ENCODE data around the gene RAPSN.

- TF ChIP-seq, protein P1, sequence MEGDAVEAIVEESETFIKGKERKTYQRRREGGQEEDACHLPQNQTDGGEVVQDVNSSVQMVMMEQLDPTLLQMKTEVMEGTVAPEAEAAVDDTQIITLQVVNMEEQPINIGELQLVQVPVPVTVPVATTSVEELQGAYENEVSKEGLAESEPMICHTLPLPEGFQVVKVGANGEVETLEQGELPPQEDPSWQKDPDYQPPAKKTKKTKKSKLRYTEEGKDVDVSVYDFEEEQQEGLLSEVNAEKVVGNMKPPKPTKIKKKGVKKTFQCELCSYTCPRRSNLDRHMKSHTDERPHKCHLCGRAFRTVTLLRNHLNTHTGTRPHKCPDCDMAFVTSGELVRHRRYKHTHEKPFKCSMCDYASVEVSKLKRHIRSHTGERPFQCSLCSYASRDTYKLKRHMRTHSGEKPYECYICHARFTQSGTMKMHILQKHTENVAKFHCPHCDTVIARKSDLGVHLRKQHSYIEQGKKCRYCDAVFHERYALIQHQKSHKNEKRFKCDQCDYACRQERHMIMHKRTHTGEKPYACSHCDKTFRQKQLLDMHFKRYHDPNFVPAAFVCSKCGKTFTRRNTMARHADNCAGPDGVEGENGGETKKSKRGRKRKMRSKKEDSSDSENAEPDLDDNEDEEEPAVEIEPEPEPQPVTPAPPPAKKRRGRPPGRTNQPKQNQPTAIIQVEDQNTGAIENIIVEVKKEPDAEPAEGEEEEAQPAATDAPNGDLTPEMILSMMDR (IDR thresholded peaks at IDR 0.05), result no peak
- TF ChIP-seq POLR2A (IDR thresholded peaks at IDR 0.05) (no peak), EP300 (IDR thresholded peaks at IDR 0.05) (no peak)
Measured at GRCh38 chr11:47396049-47396320, 53.0 kb downstream of the RAPSN start.

All from upper lobe of left lung (tissue), 4 donors.